A549 treated with Mapracorat at 1 μM for 4 hours (cell line): ENCODE results near the gene BICD1. TPM values are rescaled to one million over a fixed set of nuclear protein-coding genes. Genes with fewer than 3 reads are reported as not detected.

Experiments
- total RNA-seq: library from RNA; stranded (reverse); fragments of 200-300 nt; extraction: Qiagen RNA extraction; gene quantifications from 5 replicates; pipeline ENCODE4 v1.2.3, GENCODE V29; 2022

The BICD1 gene
- 11.7 to 15.5 TPM (median 13.8 TPM) in 5 replicates for total RNA-seq

DNA sequence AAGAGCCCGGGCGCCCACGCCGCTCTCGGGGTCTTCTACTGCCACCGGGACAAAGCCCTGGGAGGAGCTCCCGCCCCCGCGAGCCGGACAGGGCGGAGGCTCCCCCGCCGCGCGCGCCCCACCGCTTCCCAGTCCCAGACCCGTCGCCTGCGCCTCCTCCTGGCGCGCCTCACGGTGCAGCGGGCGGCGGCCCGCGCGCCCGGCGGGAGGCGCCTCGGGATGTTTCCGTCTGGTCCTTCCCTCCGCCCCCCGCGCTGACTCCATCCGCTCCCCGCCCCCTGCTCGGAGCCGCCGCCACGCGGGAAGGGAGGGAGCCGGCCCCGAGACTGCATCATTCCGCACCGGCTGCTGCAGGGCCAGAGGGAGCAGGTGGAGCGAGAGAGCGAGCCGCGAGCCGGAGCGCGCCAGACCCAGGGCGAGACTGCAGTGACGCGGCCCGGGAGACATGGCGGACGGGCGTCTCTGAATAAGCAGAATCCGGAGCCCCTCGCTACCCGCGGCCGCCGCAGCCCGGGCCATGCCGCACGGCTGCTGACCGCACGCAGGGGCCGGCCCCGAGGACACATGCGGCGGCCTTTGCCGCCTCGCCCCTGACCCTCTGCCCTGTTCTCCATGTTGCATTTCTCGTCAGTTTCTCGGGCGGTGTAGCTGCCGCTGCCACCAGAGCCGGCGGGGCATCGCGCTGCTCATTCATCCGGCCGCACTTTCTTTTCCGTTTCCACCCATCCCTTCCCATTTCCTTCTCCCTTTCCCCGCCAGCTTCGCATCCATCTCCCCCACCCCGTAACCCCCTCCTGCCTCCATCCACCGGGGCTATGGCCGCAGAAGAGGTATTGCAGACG is at the start of gene BICD1:
TSS of gene BICD1 (plus strand) at position 331 of the 842 bp plus-strand sequence. CDS start at position 816, 485 bp downstream.

DNA sequence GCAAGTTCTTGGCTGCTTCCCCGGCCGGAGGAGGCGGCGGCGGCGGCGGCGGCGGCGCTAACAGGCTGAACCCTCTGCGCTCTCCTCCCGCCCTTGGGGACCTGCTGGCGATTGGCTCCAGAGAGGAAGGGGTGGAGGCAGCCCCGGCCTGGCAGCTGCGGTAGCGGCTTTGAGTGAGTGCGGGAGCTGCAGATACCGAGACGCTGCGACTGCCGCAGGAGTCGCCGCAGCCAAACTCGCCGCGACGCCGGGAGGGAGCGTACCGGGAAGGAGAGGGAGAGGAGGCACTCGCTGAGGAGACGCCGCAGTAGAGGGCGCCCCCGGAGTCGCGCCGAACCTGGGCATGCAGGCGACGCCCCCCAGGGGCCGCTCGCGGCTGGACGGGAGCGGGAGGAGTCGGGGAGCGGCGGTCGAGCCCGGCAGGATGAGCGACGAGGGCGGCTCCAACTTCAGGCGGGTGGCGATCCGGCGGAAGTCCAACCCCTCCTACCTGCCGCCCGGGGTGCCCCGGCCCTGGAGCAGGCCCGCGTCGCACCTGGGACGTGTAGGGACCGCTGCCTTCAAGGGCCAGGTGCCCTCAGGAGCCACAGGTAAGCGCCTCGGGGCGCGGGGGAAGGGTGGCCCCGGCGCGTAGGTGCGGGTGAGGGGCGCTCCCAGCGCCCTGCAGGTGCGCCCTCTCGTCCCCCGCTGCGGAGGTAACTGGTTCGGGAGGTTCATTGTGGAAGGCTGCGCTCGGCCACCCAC is 292.9 kb downstream of the BICD1 start, which contains the start of gene FGD4:
TSS of gene FGD4 (plus strand) at position 189 of the 744 bp plus-strand sequence.

Other genes starting within 250 kb of the BICD1 start
- 15.6 to 20.7 TPM (median 16.7 TPM) in 5 replicates for gene RESF1, start 147.4 kb upstream of the BICD1 start, total RNA-seq